ENCODE measurements around the gene ALG1.
"Not testable (repeated sequence)": the region's sequence is repeated elsewhere in the genome, so short reads cannot be mapped to it uniquely, and the experiment has no call there.

Gene ALG1

DNA sequence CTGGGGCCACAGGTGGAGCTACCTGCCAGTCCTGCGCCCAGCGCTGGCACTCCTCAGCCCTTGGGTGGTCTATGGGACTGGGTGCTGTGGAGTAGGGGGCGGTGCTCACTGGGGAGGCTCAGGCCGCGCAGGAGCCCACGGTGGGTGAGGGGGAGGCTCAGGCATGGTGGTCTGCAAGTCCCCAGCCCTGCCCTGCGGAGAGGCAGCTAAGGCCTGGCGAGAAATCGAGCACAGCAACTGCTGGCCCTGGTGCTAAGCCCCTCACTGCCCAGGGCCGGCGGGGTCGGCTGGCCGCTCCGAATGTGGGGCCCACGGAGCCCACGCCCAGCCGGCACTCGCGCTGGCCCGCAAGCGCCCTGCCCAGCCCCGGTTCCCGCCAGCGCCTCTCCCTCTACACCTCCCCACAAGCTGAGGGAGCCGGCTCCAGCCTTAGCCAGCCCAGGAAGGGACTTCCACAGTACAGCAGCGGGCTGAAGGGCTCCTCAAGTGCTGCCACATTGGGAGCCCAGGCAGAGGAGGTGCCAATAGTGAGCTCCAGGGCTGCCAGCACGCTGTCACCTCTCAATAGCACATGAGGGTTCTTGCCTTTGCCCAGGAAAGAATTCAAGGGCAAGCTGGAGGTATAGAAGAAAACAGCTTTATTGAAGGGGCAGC, 37.0 kb downstream of the ALG1 start:
- H3K4me3 ChIP-seq (ENCODE audit: low read depth, low read length), result no peak overlapping the region
- no peak for TF ChIP-seq CTCF (IDR thresholded peaks at IDR 0.05; ENCODE audit: borderline replicate concordance, insufficient read depth, low read depth, low read length)

DNA sequence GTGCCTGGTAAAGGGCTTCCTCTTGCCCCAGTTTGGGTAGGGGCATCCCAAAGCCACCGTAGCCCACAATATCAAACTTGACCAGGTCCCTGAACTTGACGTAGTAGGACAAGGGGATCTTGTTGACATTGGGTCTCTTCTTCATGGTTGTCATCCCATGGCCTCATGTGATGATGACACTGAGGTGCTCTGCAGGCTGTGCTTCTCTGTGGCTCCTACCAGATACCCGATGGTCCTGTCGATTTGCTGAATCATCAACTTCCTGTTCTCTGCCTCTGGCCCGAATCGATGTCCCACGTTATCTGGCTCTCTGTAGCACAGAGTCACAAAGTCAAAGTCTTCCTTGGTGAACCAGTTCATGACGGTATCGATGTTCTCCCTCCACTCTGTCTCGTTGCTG, 39.3 kb downstream of the ALG1 start:
- not testable (repeated sequence) for H3K4me3 ChIP-seq (ENCODE audit: low read depth, low read length)

DNA sequence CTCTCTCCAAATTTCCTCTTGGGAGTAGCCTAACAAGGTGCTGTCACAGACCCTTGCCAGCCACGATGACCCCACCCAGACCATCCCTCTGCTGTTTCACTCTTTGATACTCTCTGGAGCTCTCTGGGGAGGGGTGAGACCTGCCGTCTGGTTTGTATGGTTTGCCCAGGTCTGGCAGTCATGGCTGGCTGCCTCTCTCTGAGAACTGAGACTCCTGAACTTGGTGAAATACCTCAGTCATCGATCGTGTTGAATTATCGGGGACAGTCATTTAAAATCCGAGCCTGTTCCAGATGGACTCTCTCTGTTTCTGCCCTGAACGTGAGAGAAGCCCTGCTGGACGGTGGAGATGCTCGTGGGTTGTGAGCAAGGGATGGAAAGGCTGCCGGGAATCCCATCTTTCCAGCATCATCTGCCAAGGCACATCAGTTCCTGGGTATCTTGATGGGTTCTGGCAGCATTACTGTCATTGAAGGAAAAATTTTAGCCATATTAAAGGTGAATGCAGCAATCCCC, 45.2 kb downstream of the ALG1 start:
- not testable (repeated sequence) for H3K4me3 ChIP-seq (ENCODE audit: low read depth, low read length)

DNA sequence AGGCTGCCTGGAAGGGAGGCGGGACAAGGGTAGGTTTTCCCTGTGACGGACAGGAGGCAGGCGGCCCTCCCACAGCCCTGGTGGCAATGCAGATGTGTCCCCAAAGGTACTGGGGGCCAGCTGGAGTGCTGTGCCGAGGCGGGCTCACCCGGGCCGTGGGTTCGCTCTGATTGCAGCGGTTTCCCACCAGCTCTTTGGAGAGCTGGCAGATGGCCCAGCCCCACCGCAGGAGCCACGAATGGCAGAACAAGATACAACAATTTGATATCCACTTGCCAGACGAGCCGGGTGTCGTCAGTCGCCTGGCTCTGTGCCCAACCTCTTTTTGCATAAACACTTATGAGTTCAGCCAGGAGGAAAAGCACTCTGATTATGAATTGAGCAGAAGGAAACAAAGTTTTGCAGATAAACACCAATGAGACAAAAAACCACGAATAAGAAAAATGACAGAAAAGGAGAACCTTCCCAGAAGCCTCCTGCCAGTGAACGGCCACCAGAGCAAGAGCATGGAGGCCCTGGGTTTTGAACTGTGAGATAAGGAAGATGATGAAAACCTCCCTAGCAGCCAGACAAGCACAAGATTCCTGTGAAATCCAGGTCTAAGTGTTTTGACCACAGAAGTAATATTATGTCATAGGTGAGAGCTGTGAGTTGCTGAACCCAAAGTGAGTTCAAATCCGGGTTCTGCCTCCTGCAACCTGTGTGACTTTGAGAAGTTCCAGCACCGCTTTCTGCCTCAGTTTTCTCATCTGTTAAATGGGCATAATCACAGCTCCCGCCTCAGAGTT, 45.9 kb downstream of the ALG1 start:
- not testable (repeated sequence) for H3K4me3 ChIP-seq (ENCODE audit: low read depth, low read length)

GRCh38 chr16:5131467-5132004, 59.9 kb downstream of the ALG1 start:
- not testable (repeated sequence) for H3K4me3 ChIP-seq (ENCODE audit: low read depth, low read length)

- H3K4me3 ChIP-seq (ENCODE audit: low read depth, low read length), result not testable (repeated sequence)
These were observed 61.4 kb downstream of the ALG1 start for GRCh38 chr16:5132915-5133600.

GRCh38 chr16:5134739-5135452, 63.3 kb downstream of the ALG1 start:
- not testable (repeated sequence) for H3K4me3 ChIP-seq (ENCODE audit: low read depth, low read length)
